Mesendoderm (in vitro differentiated cells): Measurements from ENCODE around the gene PYGO2. TPM values are rescaled to one million over a fixed set of nuclear protein-coding genes. Genes with fewer than 3 reads are reported as not detected.
A peak's percentile ranks its signal among the peaks of the same experiment; 100 is the strongest.

ENCODE experiments used
- DNase-seq: peaks from one replicate; pipeline ENCODE4 v3.0.0; 2013
- H2AK5ac ChIP-seq: 2 replicates; pipeline ENCODE4 v1.6.1; 2013; ENCODE audit warnings: low read length, inconsistent platforms
- H2BK120ac ChIP-seq: 2 replicates; pipeline ENCODE4 v1.6.1; 2013; ENCODE audit warnings: low read depth, mild to moderate bottlenecking, low read length, moderate library complexity, mixed read lengths
- H2BK15ac ChIP-seq: replicated peaks from 2 replicates; pipeline ENCODE4 v1.6.1; 2013; ENCODE audit warnings: low read depth, mild to moderate bottlenecking, moderate library complexity
- H2BK5ac ChIP-seq: 2 replicates; pipeline ENCODE4 v1.6.1; 2013; ENCODE audit warnings: low read length, inconsistent platforms
- H3K18ac ChIP-seq: 2 replicates; pipeline ENCODE4 v1.6.1; 2013; ENCODE audit warnings: mild to moderate bottlenecking, low read length, mixed read lengths
- H3K23ac ChIP-seq: one replicate; pipeline ENCODE4 v1.6.1; 2013; ENCODE audit warnings: low read length
- H3K27ac ChIP-seq: 2 replicates; pipeline ENCODE4 v1.5.1; 2013; ENCODE audit warnings: low read depth, mild to moderate bottlenecking, inconsistent platforms, low read length, moderate library complexity
- H3K27me3 ChIP-seq: 2 replicates; pipeline ENCODE4 v1.6.1; 2013; ENCODE audit warnings: low read length, control low read depth, mild to moderate bottlenecking, inconsistent platforms; ENCODE audit not compliant: insufficient read depth, poor library complexity
- H3K36me3 ChIP-seq: 2 replicates; pipeline ENCODE4 v1.6.1; 2013; ENCODE audit warnings: low read length, inconsistent platforms; ENCODE audit not compliant: control insufficient read depth, insufficient read depth
- H3K4ac ChIP-seq: one replicate; pipeline ENCODE4 v1.6.1; 2013; ENCODE audit warnings: low read depth, mild to moderate bottlenecking, low read length, moderate library complexity
- H3K4me1 ChIP-seq: 2 replicates; pipeline ENCODE4 v1.6.1; 2013; ENCODE audit warnings: low read depth, low read length, inconsistent platforms; ENCODE audit not compliant: control insufficient read depth
- H3K4me2 ChIP-seq: 2 replicates; pipeline ENCODE4 v1.6.1; 2013; ENCODE audit warnings: low read length
- H3K4me3 ChIP-seq: 2 replicates; pipeline ENCODE4 v1.5.1; 2013; ENCODE audit warnings: mild to moderate bottlenecking, low read length
- H3K56ac ChIP-seq: one replicate; pipeline ENCODE4 v1.6.1; 2013; ENCODE audit warnings: low read length
- H3K79me1 ChIP-seq: 2 replicates; pipeline ENCODE4 v1.6.1; 2013; ENCODE audit warnings: low read length, inconsistent platforms
- H3K79me2 ChIP-seq: 2 replicates; pipeline ENCODE4 v1.6.1; 2013; ENCODE audit warnings: mild to moderate bottlenecking, low read length; ENCODE audit not compliant: control insufficient read depth, insufficient read depth
- H3K9ac ChIP-seq: 2 replicates; pipeline ENCODE4 v1.6.1; 2013; ENCODE audit warnings: low read length, inconsistent platforms
- H4K5ac ChIP-seq: one replicate; pipeline ENCODE4 v1.6.1; 2013; ENCODE audit warnings: low read length
- H4K8ac ChIP-seq: one replicate; pipeline ENCODE4 v1.6.1; 2013; ENCODE audit warnings: low read depth, mild to moderate bottlenecking, control low read depth, low read length, moderate library complexity
- WGBS: extraction: QIAGEN DNeasy Blood & Tissue Kit; methylation state at CpG from one replicate; pipeline ENCODE4 v1.1.7; 2013; ENCODE audit warnings: low lambda C conversion rate, missing lambda C conversion rate; ENCODE audit not compliant: insufficient coverage; ENCODE audit errors: extremely low coverage; 5-methylcytosine and 5-hydroxymethylcytosine counted together
- polyA plus RNA-seq, 2 experiments: library from polyadenylated mRNA; stranded (reverse); fragments of 200-250 nt; gene quantifications; one replicate each; pipeline ENCODE4 v1.2.3, GENCODE V29; 2013

Gene PYGO2
- 20.1 TPM for polyA plus RNA-seq (2013, experiment 1 of 2)
- polyA plus RNA-seq (2013, experiment 2 of 2), result 18.8 TPM

- peak within 1 kb of the TSS; percentile 58 for H3K4me3 ChIP-seq
- peak within 1 kb of the TSS; percentile 63 for H3K4me2 ChIP-seq
- H2BK15ac ChIP-seq, result no peak within 1 kb of the TSS
- peak within 1 kb of the TSS; percentile 56 for H4K5ac ChIP-seq
- H2BK120ac ChIP-seq, result no peak within 1 kb of the TSS
- peaks cover 10% of the 10 kb centered on the region for H3K79me1 ChIP-seq
- no peak within 1 kb of the TSS for H4K8ac ChIP-seq
- no peak within 1 kb of the TSS for H2AK5ac ChIP-seq
- peak within 1 kb of the TSS; percentile 90 for H3K27ac ChIP-seq
- peaks cover 7% of the 10 kb centered on the region for H3K4me1 ChIP-seq
- peaks cover 9% of the 10 kb centered on the region for H3K79me2 ChIP-seq
- peak; percentile 89 for DNase-seq
- H3K4ac ChIP-seq, result peak within 1 kb of the TSS; percentile 88
- peaks cover 17% of the 10 kb centered on the region for H3K36me3 ChIP-seq
- peak within 1 kb of the TSS; percentile 84 for H3K9ac ChIP-seq
- no peaks in the 10 kb centered on the region for H3K27me3 ChIP-seq
- no CpG with 5 or more reads among the region's 93 CpGs for WGBS
- H3K23ac ChIP-seq, result peak within 1 kb of the TSS; percentile 54
- peak within 1 kb of the TSS; percentile 95 for H3K56ac ChIP-seq
- peak within 1 kb of the TSS; percentile 18 for H2BK5ac ChIP-seq
- peak within 1 kb of the TSS; percentile 85 for H3K18ac ChIP-seq
Measured at GRCh38 chr1:154961207-154962155, at the start of gene PYGO2. Gene PYGO2, minus strand, starts transcription at chr1:154961782. Its CDS starts 206 bp downstream, at chr1:154961576.

- no peak overlapping the region for H4K5ac ChIP-seq
- peak overlapping the region; percentile 38 for H3K56ac ChIP-seq
- peaks cover 2% of the 10 kb centered on the region for H3K79me1 ChIP-seq
- WGBS, result no CpG with 5 or more reads among the region's 5 CpGs
- no peak overlapping the region for H2BK120ac ChIP-seq
- DNase-seq, result no peak
- H3K9ac ChIP-seq, result no peak overlapping the region
- no peak overlapping the region for H3K4ac ChIP-seq
- no peak overlapping the region for H2BK5ac ChIP-seq
- H3K18ac ChIP-seq, result no peak overlapping the region
- no peak overlapping the region for H3K23ac ChIP-seq
- H3K4me3 ChIP-seq, result no peak overlapping the region
- H3K4me2 ChIP-seq, result no peak overlapping the region
- H3K27ac ChIP-seq, result no peak overlapping the region
- no peaks in the 10 kb centered on the region for H3K27me3 ChIP-seq
- peaks cover 3% of the 10 kb centered on the region for H3K79me2 ChIP-seq
- no peak overlapping the region for H4K8ac ChIP-seq
- H2BK15ac ChIP-seq, result no peak overlapping the region
- no peak overlapping the region for H2AK5ac ChIP-seq
- no peaks in the 10 kb centered on the region for H3K36me3 ChIP-seq
- H3K4me1 ChIP-seq, result peaks cover 16% of the 10 kb centered on the region
Measured at GRCh38 chr1:155011004-155011416, 49.4 kb upstream of the PYGO2 start.

GRCh38 chr1:155010211-155010918 lies 48.8 kb upstream of the PYGO2 start:
- Histone ChIP-seq H3K36me3 (no peaks in the 10 kb centered on the region), H3K4me3 (no peak overlapping the region), H3K23ac (no peak overlapping the region), H3K79me1 (peaks cover 2% of the 10 kb centered on the region), H4K5ac (no peak overlapping the region), H2BK15ac (no peak overlapping the region), H2BK120ac (no peak overlapping the region), H2AK5ac (no peak overlapping the region), H3K79me2 (peaks cover 5% of the 10 kb centered on the region), H3K4me1 (peaks cover 16% of the 10 kb centered on the region), H3K27ac (no peak overlapping the region), H3K56ac (no peak overlapping the region), H3K9ac (no peak overlapping the region), H3K4me2 (no peak overlapping the region), H3K18ac (no peak overlapping the region), H3K4ac (no peak overlapping the region), H3K27me3 (no peaks in the 10 kb centered on the region), H2BK5ac (no peak overlapping the region), H4K8ac (no peak overlapping the region)
- no CpG with 5 or more reads among the region's 11 CpGs for WGBS
- DNase-seq, result no peak

DNA sequence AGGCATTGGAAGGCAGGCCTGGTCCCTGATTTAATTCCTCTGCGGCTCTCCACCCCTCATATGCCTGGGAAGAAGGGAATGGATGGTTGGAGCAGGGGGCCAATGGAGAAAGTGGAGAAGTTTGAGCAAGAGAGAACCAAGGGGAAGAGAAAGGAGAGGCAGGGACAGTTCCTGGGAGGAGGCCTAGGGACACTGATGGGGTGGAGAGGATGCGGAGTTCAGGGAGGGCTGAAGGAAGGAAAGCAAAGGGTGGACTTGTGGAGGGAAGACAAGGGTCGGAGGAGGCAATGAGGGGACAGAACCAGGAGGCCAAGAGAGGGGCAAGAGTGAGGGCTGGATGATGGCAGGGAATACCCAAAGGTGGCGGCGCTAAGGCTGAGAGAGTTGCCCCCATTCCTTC lies 48.2 kb upstream of the PYGO2 start:
- Histone ChIP-seq H3K36me3 (no peaks in the 10 kb centered on the region), H2BK5ac (no peak overlapping the region), H3K56ac (no peak overlapping the region), H3K4me1 (peaks cover 19% of the 10 kb centered on the region), H3K27me3 (no peaks in the 10 kb centered on the region), H3K79me1 (peaks cover 2% of the 10 kb centered on the region), H3K27ac (no peak overlapping the region), H4K5ac (no peak overlapping the region), H2BK15ac (no peak overlapping the region), H2BK120ac (no peak overlapping the region), H3K4me3 (no peak overlapping the region), H3K4me2 (no peak overlapping the region), H4K8ac (no peak overlapping the region), H3K23ac (no peak overlapping the region), H3K4ac (no peak overlapping the region), H2AK5ac (no peak overlapping the region), H3K18ac (no peak overlapping the region), H3K79me2 (peaks cover 9% of the 10 kb centered on the region), H3K9ac (no peak overlapping the region)
- no CpG with 5 or more reads among the region's 5 CpGs for WGBS
- DNase-seq, result no peak

DNA sequence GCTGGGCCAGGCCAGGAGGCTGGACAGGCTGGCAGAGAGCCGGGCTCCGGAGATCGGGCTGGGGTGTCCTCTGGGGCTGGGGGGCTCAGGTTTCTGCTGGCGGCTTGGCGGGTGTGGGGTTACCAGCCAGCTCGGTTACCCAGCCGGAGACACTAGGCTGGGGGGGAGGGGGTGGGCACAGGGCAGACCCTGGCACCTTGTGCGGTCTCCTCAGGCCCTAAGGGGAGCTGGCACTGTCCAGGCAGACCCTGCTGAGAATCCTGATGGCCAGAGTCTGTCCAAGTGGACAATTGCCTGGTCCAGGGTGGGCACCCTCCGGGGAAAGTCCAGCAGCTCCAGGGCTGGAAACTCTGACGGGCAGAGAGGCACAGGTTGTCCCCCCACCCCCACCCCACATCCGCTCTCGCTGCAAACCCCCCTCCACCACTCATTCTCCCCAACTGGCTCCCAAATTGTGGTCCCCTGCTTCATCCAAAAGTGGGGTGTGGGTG lies 47.7 kb upstream of the PYGO2 start:
- H3K18ac ChIP-seq, result no peak overlapping the region
- H3K4me2 ChIP-seq, result no peak overlapping the region
- peaks cover 24% of the 10 kb centered on the region for H3K4me1 ChIP-seq
- H3K36me3 ChIP-seq, result no peaks in the 10 kb centered on the region
- peaks cover 13% of the 10 kb centered on the region for H3K79me2 ChIP-seq
- no peak overlapping the region for H3K4me3 ChIP-seq
- peak overlapping the region; percentile 10 for H3K4ac ChIP-seq
- WGBS, result no CpG with 5 or more reads among the region's 12 CpGs
- H2BK15ac ChIP-seq, result no peak overlapping the region
- H3K27me3 ChIP-seq, result no peaks in the 10 kb centered on the region
- H3K23ac ChIP-seq, result no peak overlapping the region
- H2BK5ac ChIP-seq, result no peak overlapping the region
- peaks cover 6% of the 10 kb centered on the region for H3K79me1 ChIP-seq
- H2AK5ac ChIP-seq, result no peak overlapping the region
- H3K27ac ChIP-seq, result no peak overlapping the region
- no peak overlapping the region for H4K8ac ChIP-seq
- no peak for DNase-seq
- peak overlapping the region; percentile 83 for H3K56ac ChIP-seq
- no peak overlapping the region for H2BK120ac ChIP-seq
- H3K9ac ChIP-seq, result peak overlapping the region; percentile 46
- H4K5ac ChIP-seq, result no peak overlapping the region
